ENCODE measurements around the gene INHBE.

- no peak for TF ChIP-seq CTCF (conservative IDR thresholded peaks at IDR 0.05; ENCODE audit: low read length)
- TF ChIP-seq EZH2phosphoT487 (IDR thresholded peaks at IDR 0.05; ENCODE audit: borderline replicate concordance) = no peak
Observed at GRCh38 chr12:57465030-57465746, 10.1 kb downstream of the INHBE start.
